Measurements from ENCODE around the gene HES6. TPM values are rescaled to one million over a fixed set of nuclear protein-coding genes. Genes with fewer than 3 reads are reported as not detected.

The HES6 gene
- total and polyA plus RNA-seq, 3 donors from 2014 or later, result 21.3 to 40.3 (median 22.0) TPM

GRCh38 chr2:238233625-238234024, 6.2 kb downstream of the HES6 start:
- Histone ChIP-seq H3K36me3 (ENCODE audit: low read depth, missing control alignments) (no peaks in the 10 kb centered on the region), H3K27ac (no peak overlapping the region), H3K4me1 (no peaks in the 10 kb centered on the region), H3K27me3 (no peaks in the 10 kb centered on the region), H3K9me3 (no peaks in the 10 kb centered on the region), H3K4me3 (no peak overlapping the region)
- no peak for DNase-seq
- TF ChIP-seq CTCF (IDR thresholded peaks at IDR 0.05) (no peak), POLR2A (IDR thresholded peaks at IDR 0.05) (no peak)
- intact Hi-C loops (cut with DNase I; ENCODE audit: low total_unique reads), result no loop called here
- WGBS, 2 donors, result 71 to 81% methylated on average over 12 of the region's 12 CpGs

GRCh38 chr2:238231809-238232208, 8.0 kb downstream of the HES6 start:
- Histone ChIP-seq H3K9me3 (no peaks in the 10 kb centered on the region), H3K4me1 (no peaks in the 10 kb centered on the region), H3K27me3 (no peaks in the 10 kb centered on the region), H3K27ac (no peak overlapping the region), H3K4me3 (peak overlapping the region; percentile 67 to 71), H3K36me3 (ENCODE audit: low read depth, missing control alignments) (no peaks in the 10 kb centered on the region)
- TF ChIP-seq POLR2A (IDR thresholded peaks at IDR 0.05), result no peak
- intact Hi-C loops (cut with DNase I; ENCODE audit: low total_unique reads), result no loop called here
- 31 to 50% methylated on average over 21 of the region's 21 CpGs for WGBS, 2 donors
- no peak for DNase-seq

- no peaks in the 10 kb centered on the region for H3K27me3 ChIP-seq
- H3K27ac ChIP-seq, result peak overlapping the region in 1 of 2 donors; percentile 50
- no peak for TF ChIP-seq POLR2A (IDR thresholded peaks at IDR 0.05)
- TF ChIP-seq CTCF (IDR thresholded peaks at IDR 0.05), result no peak
- H3K9me3 ChIP-seq, result no peaks in the 10 kb centered on the region
- intact Hi-C loops (cut with DNase I; ENCODE audit: low total_unique reads), result no loop called here
- peak overlapping the region; percentile 67 to 71 for H3K4me3 ChIP-seq
- no peaks in the 10 kb centered on the region for H3K4me1 ChIP-seq
- 2% methylated on average over 15 to 46 of the region's 46 CpGs for WGBS, 2 donors
- peak; percentile 83 for DNase-seq
- no peaks in the 10 kb centered on the region for H3K36me3 ChIP-seq (ENCODE audit: low read depth, missing control alignments)
Measured at GRCh38 chr2:238231251-238231793, 8.5 kb downstream of the HES6 start.

GRCh38 chr2:238230699-238231098, 9.1 kb downstream of the HES6 start:
- TF ChIP-seq CTCF (IDR thresholded peaks at IDR 0.05), result no peak
- WGBS, 2 donors, result 45 to 62% methylated on average over 5 of the region's 5 CpGs
- Histone ChIP-seq H3K4me3 (peak overlapping the region; percentile 67 to 71), H3K27ac (peak overlapping the region in 1 of 2 donors; percentile 50), H3K27me3 (no peaks in the 10 kb centered on the region), H3K9me3 (no peaks in the 10 kb centered on the region), H3K4me1 (no peaks in the 10 kb centered on the region), H3K36me3 (ENCODE audit: low read depth, missing control alignments) (no peaks in the 10 kb centered on the region)
- DNase-seq, result no peak
- intact Hi-C loops (cut with DNase I; ENCODE audit: low total_unique reads), result no loop called here

GRCh38 chr2:238228700-238229099, 11.1 kb downstream of the HES6 start:
- intact Hi-C loops (cut with DNase I; ENCODE audit: low total_unique reads), result no loop called here
- no peak overlapping the region for H3K4me3 ChIP-seq
- H3K4me1 ChIP-seq, result no peaks in the 10 kb centered on the region
- H3K27me3 ChIP-seq, result no peaks in the 10 kb centered on the region
- 59 to 71% methylated on average over 4 of the region's 4 CpGs for WGBS, 2 donors
- TF ChIP-seq CTCF (IDR thresholded peaks at IDR 0.05), result no peak
- no peaks in the 10 kb centered on the region for H3K36me3 ChIP-seq (ENCODE audit: low read depth, missing control alignments)
- no peak for DNase-seq
- no peaks in the 10 kb centered on the region for H3K9me3 ChIP-seq
- H3K27ac ChIP-seq, result no peak overlapping the region

Data from testis (tissue), 3 donors.